SHP77 treated with DMSO at 0.1 percent for 48 hours (cell line): ENCODE data around the gene GMNC.
"Not testable (repeated sequence)": the region's sequence is repeated elsewhere in the genome, so short reads cannot be mapped to it uniquely, and the experiment has no call there.

Source experiments
- DNase-seq: peaks from one replicate; lab custom pipeline; 2025; lab: John Stamatoyannopoulos, UW

GMNC gene, protein sequence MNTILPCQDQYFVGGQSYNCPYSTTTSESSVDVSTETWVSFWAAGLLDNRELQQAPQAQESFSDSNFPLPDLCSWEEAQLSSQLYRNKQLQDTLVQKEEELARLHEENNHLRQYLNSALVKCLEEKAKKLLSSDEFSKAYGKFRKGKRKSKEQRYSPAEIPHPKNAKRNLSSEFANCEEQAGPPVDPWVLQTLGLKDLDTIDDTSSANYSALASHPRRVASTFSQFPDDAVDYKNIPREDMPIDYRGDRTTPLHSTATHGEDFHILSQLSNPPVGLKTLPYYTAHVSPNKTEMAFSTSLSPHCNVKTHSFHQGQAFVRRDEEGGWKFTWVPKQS

DNA sequence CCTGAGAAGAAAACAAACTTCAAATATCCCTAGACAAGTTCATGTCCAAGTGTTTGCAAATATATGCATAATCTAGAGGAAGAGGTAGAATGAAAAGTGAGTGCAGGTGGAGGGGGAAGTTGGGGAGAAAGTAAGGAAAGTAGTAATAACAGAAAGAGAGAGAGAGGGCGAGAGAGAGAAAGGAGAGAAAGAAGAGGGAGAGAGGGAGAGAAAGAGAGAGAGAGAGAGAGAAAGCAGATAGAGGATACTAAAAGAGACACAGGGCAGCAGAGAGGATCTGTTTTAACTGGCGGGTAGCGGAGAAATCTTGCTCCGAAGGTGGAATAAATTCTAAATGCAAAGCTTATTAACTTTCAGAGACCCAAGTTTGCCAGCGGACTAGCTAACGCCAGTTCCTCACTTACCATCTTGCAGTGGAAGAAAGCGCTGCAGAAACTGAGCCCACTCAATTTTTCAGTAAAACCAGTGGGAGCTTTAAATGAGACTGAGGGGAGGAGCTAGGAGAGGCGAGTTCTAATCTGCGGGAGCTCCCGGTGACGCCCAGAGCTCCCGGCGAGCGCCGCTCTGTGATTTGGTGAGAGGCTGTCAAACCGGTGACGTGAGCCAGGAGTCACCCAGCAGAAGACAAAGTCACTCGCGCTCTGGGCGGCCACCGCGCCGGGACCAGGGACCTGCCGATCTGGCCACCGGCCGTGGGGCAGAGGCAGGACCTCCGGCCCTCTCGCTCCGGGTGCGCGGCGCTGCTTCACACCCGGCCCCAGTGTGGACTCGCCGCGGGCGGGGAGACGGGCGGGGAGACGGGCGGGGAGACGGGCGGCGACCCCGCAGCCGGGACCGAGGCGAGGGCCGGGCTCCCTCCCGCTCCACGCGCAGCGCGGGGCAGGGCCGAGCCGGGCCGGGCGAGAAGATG is at the start of gene GMNC:
Gene GMNC, minus strand, starts transcription at position 486 of the 910 bp plus-strand sequence. Its CDS starts 79 bp downstream, at position 407.
- no peak for DNase-seq

DNA sequence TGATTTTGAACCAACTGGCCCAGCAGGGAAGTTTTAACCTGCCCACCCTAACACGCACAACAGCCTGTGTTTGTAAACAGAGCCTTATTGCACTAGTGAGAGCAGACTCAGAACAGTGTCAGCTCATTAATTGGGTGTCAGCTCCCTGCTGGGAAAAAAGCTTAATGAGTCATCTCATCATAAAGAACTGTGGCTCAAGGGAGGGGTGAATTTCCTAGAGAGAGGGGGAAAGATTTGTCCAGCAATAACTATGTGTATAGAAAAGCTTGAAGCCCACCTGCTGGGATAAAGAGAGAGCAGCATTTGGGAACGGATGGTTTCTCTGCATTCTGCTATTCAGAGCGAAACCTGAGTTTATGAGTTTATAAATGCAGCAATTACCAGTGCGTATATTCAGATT is 48.9 kb upstream of the GMNC start:
- DNase-seq: no peak

DNA sequence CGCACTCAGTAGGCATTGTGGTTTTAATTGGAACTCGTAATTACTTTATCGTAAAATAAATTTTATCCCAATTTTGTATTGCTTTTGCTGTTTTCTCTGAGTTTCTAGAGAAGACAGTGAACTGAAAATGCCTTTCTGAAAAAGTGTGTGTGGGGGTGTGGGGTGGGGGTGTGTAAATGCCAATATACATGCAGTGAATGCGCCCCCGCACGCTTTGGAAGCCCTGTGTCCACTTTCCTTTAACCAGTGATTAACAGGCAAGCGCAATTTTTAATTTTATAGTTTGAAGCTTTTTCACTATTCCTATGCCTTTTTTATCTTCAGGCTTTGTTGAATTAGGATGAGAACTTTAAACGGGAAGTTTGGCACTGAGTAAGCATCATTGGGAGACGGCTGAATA is 47.4 kb upstream of the GMNC start:
- no peak for DNase-seq

DNA sequence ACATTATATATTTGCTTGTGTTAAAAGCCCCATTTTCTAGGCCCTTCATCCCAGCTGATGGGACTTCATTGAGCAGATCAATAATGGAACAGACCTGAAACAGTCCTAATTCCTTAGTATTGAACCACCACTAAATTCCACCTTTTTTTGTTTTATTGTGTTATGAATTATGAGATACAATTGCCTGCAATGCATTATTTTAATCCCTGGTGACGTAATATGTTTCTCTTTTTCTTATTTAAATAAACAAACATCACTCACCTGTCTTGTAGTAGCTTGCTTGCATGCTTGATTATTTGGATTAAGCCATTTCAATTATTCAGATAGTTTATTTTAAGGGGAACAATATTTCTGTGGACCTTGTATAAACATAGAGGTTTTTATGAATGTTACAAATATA is 40.7 kb upstream of the GMNC start:
- no peak for DNase-seq

DNA sequence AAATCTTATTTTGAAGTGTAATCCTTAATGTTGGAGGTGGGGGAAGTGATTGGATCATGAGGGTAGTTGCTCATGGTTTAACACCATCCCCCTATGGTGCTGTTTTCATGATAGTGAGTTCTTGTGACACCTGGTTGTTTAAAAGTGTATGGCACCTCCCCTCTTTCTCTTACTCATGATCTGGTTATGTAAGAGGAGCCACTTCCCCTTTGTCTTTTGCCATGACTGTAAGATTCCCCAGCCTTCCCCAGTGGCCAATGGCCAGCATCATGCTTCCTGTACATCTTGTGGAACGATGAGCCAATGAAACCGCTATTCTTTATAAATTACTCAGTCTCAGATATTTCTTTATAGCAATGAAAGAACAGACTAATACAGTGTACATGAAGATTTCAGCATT is 39.8 kb upstream of the GMNC start:
- DNase-seq: no peak

DNA sequence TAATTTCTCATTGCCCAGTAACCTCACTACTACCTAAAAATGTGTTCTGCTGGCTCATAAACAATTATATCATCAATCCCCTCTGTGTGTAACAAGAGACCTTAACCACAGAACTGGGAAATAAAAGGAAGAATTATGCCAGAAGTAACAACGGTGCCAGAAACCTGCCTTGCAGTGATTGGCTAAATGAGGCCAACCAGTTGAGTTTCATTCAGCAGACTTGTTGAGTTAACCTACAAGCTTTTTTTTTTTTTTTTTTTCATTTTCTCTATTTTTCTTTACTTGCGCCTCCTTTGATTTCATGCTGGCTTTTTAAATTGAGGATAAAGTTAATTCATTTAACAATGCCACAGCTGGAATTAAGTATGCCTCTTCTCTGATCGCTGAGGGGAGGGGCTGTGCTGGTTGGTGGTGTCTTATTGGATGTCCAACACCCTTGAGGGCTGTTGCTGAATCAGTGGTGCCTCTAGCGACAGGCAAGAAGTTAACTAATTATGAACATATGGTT is 30.0 kb upstream of the GMNC start:
- no peak for DNase-seq

DNA sequence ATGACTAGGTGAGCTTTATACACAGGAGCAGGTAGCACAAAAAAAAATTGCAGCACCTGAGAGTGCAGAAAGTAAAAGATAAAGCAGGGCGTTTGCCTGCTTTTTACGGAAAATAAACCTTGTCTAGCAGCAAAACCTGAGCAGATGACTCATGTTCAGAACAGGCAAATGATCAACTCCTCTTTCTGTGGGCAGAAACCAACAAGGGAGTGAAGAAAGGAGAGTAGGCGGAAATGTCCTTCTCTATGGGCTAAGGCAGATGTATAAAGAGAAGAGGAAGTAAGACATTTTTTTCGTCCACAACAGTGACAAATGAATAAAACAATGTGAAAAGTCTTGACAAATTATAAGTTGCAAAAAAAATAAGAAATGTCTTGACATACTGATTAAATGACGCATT is 24.5 kb upstream of the GMNC start:
- no peak for DNase-seq

DNA sequence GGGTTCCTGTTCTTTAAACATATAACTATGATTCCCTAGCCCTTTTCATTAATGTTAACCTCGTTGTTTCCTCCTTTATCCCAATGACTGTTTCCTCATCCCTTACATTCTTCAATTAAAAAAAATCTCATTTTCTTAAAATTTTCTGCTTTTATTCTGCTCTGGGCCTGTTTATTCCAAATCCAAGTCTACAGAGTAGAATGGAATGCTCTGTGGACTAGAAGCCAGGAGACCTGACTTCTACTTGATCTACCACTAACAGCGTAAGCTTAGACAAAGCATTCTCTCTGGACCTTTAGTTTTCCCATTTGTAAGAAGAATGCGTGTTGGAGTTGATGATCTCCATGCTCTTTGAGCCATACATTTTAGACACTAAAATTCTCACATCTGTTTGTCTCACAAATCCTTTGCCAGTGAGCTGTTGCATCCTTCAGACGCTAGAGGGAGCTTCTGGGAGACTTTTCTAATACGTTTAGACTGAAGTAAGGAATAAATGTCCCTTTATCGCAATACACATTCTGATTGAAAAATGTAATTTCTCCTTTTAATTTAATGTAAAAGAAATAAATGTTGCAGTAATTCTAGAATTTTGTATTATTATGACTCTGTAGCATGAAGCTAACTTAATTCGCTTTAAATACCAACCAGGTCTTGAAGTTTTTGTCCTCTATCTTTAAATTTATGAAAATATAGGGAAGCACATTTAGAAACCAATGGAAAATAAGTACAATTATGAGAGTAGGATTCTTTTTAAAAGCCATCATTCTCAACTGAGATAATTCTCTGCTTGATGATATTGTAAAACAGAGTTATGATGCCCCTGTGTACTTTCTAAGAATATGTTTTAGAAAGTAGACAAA is 21.7 kb upstream of the GMNC start:
- no peak for DNase-seq

DNA sequence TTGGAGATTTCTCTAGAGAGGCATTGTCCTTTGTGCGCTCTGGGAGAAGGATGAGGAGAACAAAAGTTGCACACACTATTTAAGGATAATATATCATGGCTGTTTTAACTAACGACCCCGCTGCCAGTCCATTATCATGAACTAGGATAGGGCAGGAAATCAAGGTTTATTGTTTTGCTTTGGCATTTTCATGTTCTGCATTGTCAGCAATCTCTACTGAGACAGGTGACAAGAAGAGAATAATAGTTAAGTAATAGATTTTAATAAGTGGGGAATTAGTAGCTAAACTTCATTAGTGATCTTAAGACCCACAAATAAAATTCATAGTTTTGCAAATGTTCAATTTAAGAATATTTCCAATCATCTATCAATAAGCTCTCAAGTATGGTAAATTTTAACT is 20.6 kb upstream of the GMNC start:
- DNase-seq: no peak

DNA sequence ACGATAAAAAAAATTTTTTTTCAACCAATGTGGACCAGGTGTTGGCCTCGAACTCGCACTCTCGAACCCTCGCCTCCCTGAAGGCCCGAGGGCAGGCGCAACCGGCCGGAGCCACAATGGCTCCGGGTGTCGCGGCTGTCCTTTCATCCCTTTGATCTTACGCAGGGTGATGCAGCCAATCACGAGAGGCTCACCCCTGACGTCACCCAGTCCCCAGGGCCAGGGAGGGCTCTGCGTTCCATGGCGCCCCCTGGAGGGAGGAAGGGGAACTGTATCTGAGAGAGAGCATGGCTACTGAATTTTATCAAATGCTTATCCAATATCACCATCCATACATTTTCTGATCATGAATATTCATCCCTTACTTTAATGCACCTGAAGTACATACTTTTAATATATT is 15.4 kb upstream of the GMNC start:
- DNase-seq: no peak

DNA sequence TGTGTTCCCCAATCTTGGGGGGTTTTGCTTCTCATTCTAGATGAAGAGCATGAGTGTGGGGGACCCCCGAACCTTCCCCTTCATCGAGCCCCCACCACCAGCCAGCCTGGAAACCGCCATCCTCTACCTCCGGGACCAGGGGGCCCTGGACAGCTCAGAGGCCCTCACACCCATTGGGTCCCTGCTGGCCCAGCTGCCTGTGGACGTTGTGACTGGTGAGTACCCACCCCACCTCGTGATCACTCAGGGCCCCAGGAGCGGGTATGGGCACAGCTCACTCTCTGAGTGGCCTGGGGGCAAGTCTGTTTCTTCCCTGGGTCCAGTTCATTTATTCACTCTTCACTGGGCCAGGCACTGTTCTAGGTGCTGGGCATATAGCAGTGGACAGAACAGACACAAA is 13.9 kb upstream of the GMNC start:
- not testable (repeated sequence) for DNase-seq

DNA sequence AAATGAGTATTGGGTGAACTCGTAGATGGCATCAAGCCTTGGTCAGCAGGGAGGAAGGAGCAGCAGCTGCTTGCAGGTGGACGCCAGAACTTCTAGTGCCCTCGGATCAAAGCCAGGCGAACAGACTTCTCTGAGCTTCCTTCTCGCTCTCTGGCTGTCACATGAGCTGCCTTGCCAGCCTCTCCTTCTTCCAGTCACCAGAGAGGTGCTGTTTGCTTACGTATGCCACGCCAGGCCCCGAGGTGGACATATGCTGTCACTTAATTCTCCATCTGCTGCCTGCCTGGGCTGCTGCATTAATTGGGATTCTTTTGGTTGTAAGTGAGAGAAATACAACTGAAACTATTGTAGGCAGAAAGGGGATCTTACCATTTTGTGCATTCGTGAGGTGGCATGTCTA is 12.6 kb upstream of the GMNC start:
- not testable (repeated sequence) for DNase-seq

DNA sequence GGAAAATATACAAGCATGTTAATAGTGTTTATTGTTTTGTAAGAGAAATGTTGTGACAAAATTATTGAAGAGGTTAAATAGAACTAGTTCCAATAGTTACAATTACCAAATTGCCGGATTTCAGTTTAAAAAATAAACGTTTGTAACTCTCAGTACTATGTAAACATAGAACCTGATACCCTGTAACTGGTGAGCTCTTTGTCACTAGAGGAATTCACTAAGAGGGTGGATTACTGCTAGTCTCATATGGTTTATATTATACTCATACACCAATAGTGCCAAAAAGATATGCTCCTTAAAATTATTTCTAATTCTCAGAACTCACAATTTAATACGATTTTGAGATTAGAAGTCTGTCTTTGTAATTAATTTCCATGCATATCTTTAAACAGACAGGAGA is 7.6 kb upstream of the GMNC start:
- DNase-seq: no peak

DNA sequence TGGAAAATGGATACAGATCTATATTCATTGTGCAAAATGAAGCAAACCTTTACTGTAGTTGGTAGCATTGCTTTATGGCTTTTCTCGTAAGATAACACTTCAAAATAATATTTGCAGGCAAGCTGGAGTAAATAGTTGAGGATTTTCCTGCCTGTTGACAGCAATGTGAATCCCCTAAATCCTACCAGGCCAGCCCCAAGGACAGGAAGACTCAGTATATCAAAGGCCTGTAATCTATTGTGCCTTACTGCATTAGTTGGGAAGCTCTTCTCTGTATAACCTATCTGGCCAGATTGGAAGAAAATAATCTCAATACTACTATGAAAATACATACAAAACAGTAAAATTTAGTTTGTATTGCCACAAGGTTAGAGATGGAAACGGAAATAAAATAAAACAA is 4.6 kb upstream of the GMNC start:
- DNase-seq: no peak

DNA sequence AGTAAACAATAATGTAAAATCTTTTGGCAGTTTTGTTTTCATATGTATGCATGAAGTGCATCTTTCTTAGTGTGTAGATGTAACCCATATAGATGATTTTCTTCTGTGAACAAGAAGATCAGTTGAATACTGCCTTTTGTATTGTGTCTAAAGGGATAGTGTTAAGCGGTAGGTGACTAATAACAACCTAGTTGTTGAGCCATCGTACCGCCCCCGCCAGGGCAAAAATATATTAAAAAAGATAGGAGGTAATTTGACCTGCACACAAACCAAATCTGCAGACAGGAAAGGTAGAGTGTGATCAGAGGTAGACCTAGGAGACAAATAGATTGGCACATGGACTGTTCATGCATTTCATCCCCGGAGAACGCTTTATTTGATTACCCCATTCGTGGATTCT is 3.3 kb upstream of the GMNC start:
- no peak for DNase-seq

DNA sequence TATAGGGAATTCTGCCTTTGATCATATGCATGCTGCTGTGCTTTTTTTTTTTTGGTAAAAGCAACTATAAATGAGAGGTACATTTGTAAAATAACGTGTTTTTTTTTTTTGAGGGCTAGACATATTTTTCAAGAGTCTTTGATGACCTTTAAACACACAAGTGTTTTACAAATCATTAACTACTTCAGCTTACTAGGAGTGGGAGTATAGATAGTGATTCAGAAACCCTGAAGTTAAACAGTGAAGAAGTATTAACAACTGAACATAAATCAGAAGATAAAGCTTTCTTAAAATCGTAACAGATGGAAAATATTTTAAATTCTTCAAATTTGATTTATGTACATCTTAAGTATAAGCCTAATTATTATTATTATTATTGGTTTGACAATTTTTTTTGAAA is 2.9 kb upstream of the GMNC start:
- no peak for DNase-seq

DNA sequence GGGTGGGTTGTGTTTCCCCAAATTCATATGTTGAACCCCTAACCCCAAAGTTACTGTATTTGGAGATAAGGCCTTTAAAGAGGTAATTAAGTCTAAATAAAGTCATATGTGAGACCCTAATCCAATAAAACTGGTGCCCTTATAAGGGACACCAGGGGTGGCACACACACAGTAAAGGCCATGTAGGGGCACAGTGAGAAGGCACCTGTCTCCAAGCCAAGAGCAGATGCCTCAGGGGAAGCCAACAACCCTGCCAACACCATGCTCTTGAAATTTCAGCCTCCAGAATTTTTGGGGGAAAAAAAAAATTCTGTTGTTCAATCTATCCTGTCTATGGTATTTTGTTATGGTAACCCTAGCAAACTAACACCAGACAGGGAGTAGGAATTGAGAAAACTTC is 1.5 kb upstream of the GMNC start:
- DNase-seq: no peak

DNA sequence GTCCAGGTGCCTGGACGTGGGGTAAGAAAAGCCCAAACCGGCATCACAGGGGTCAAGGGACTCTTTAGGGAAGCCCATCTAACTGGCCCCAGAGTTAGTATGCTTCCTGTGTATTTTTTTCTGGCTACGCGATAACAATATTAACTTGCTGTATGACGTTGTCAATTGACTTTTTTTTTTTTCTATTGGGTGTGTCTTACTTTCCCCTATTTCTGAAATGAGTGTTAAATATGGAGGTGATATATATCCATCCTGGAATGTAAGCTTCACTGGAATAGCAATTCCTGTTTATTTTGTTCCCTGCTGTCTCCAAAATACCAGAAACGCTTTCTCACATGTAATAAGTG is 598 bp upstream of the GMNC start:
- DNase-seq: no peak

DNA sequence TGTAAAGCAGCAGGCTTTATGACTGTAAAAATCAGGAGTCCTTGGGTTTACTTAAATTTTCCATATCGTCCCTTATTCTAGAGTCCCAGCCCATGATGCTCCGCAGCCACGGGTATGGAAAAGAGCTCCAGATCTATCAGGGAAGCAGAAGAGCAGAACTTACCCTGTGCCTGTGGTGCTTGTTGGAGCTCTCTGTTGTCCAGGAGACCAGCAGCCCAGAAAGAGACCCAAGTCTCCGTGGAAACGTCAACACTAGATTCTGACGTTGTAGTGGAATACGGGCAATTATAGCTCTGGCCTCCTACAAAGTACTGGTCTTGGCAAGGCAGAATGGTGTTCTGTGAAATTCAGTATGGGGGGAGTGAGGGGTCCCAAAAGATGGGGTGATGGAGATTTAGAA is 2.0 kb downstream of the GMNC start:
- DNase-seq: no peak

DNA sequence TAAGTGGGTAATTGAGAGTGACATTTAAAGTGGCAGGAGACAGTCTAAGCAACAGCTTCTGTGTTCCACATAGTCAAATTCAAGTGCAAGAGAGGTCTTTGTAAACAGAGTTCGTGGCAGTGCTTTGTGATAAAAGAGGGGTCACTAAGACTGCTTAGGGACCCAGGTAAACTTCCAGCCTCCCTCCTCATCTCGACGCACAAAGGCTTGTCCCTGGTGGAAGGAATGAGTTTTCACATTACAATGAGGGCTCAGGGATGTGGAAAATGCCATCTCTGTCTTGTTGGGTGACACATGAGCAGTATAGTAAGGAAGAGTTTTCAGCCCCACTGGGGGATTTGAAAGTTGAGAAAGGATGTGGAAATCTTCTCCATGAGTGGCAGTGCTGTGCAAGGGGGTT is 7.3 kb downstream of the GMNC start:
- no peak for DNase-seq

DNA sequence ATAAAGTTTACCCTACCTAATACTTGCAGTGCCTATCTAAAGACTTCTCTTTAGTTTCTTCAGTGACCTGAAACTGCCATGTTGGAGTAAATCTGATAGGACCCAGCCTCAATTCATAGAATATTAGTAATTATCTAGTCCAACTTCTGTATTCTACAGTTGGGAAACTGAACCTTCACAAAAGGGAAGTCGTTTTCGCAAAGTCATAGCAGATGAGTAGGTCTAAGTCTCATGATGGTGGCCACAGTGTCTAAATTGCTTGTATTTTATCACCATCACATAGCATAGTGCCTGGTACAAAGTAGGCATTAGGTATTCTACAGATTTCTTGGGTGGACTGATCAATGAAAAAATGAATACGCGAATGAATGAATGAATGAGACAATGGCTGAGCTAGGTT is 8.4 kb downstream of the GMNC start:
- no peak for DNase-seq

DNA sequence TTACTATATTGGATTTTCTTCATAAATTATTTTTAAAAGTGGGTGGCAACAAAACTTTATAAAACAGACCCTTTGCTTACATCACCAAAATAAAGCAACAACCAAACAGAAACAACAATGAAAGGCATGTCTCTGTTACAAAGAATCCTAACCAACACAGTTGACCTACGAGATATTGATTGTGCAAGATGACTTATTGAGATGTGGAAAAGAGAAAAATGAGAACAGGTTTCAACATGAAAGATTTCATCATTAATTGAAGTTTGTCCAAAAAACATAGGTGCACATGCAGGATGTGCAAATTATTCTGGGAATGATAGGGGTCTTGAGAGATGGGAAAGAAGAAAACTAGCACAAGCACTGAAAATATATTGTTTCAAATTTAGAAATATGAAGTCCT is 9.0 kb downstream of the GMNC start:
- DNase-seq: no peak
